ENCODE results near the gene PCLO. TPM values are rescaled to one million over a fixed set of nuclear protein-coding genes. Genes with fewer than 3 reads are reported as not detected.

PCLO gene
- polyA plus RNA-seq, 3 donors: not detected

DNA sequence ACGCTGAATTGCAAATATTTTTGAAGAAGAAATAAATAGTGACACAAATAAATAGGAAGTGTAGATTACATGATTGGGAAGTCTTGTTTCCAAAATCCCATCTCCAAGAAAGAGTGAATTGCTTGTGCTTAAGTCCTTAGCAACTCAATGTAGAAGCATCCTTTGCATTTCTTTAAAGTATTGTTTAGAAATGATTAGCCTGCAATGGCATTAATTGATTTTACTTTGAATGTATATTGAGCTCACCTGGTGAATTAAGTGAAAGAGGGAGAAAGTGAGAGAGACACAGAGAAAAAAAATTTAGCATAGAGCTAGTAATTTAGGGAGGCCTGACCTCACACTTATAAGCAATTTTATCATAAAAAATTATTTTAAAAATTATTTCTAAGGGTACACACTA lies 49.0 kb upstream of the PCLO start:
- Mint-ChIP-seq H3K27me3 (ENCODE audit: low read depth in 3 of 3) (peaks cover 0 to 2% (median 0%) of the 10 kb centered on the region in 3 donors), H3K4me1 (no peaks in the 10 kb centered on the region), H3K27ac (no peak overlapping the region), H3K4me3 (no peak overlapping the region), H3K36me3 (no peaks in the 10 kb centered on the region), H3K9me3 (peaks cover 0 to 4% (median 0%) of the 10 kb centered on the region in 7 donors)
- TF ChIP-seq, protein P1, sequence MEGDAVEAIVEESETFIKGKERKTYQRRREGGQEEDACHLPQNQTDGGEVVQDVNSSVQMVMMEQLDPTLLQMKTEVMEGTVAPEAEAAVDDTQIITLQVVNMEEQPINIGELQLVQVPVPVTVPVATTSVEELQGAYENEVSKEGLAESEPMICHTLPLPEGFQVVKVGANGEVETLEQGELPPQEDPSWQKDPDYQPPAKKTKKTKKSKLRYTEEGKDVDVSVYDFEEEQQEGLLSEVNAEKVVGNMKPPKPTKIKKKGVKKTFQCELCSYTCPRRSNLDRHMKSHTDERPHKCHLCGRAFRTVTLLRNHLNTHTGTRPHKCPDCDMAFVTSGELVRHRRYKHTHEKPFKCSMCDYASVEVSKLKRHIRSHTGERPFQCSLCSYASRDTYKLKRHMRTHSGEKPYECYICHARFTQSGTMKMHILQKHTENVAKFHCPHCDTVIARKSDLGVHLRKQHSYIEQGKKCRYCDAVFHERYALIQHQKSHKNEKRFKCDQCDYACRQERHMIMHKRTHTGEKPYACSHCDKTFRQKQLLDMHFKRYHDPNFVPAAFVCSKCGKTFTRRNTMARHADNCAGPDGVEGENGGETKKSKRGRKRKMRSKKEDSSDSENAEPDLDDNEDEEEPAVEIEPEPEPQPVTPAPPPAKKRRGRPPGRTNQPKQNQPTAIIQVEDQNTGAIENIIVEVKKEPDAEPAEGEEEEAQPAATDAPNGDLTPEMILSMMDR (IDR thresholded peaks at IDR 0.05): no peak
- H3K79me2 ChIP-seq (ENCODE audit: insufficient read depth, low read length): no peaks in the 10 kb centered on the region
- H3K27ac ChIP-seq (ENCODE audit: low read depth in 1 of 2, low read length in 2 of 2): no peak overlapping the region
- H3K4me1 ChIP-seq (ENCODE audit: control insufficient read depth in 1 of 2, insufficient read depth in 2 of 2, low read length in 2 of 2): no peaks in the 10 kb centered on the region
- no peak overlapping the region for H3K4me3 ChIP-seq (replicated peaks in 1 of 3; ENCODE audit: low read depth in 2 of 3, low read length in 3 of 3)
- H3K4me2 ChIP-seq (replicated peaks; ENCODE audit: extremely low read depth, low read length, poor library complexity, severe bottlenecking): no peak overlapping the region
- DNase-seq: no peak
- H3K36me3 ChIP-seq (replicated peaks in 1 of 2; ENCODE audit: control insufficient read depth in 1 of 2, insufficient read depth in 2 of 2, low read length in 2 of 2): no peaks in the 10 kb centered on the region
- no peaks in the 10 kb centered on the region for H4K20me1 ChIP-seq (ENCODE audit: insufficient read depth, low read length)
- no peak overlapping the region for H3K9ac ChIP-seq (ENCODE audit: insufficient read depth, low read length, poor library complexity, severe bottlenecking)
- no CpG with 5 or more reads among the region's 1 CpG for WGBS (ENCODE audit: insufficient coverage)
- H3K9me3 ChIP-seq (replicated peaks in 1 of 2; ENCODE audit: control insufficient read depth in 1 of 2, insufficient read depth in 1 of 2, low read length in 2 of 2): no peaks in the 10 kb centered on the region
- no peaks in the 10 kb centered on the region for H3K27me3 ChIP-seq (ENCODE audit: control insufficient read depth in 2 of 2, insufficient read depth in 2 of 2, low read length in 2 of 2)
- intact Hi-C loops (cut with micrococcal nuclease): no loop called here
- H2AFZ ChIP-seq (ENCODE audit: insufficient read depth, low read depth, low read length, poor library complexity, severe bottlenecking): no peak overlapping the region

DNA sequence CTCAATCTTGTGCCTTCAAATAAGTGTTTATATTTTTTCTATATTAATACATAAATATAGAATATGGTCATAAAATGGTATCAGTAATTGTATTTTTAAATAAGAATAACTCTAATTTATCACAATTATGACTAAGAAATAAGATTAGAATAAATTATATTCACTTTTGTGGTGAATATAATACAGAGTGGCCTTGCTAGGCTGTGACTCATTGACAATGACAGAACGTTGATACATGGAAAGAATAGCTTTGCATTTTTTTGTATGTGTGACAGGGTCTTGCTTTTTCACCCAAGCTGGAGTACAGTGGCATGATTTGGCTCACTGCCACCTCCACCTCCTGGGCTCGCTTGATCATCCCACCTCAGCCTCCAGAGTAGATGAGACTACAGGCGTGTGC lies 47.8 kb upstream of the PCLO start:
- no peak overlapping the region for H3K27ac ChIP-seq (ENCODE audit: low read depth in 1 of 2, low read length in 2 of 2)
- H3K9me3 ChIP-seq (replicated peaks in 1 of 2; ENCODE audit: control insufficient read depth in 1 of 2, insufficient read depth in 1 of 2, low read length in 2 of 2): no peaks in the 10 kb centered on the region
- no peak overlapping the region for H3K4me2 ChIP-seq (replicated peaks; ENCODE audit: extremely low read depth, low read length, poor library complexity, severe bottlenecking)
- no peaks in the 10 kb centered on the region for H3K27me3 ChIP-seq (ENCODE audit: control insufficient read depth in 2 of 2, insufficient read depth in 2 of 2, low read length in 2 of 2)
- H2AFZ ChIP-seq (ENCODE audit: insufficient read depth, low read depth, low read length, poor library complexity, severe bottlenecking): no peak overlapping the region
- no peak overlapping the region for H3K9ac ChIP-seq (ENCODE audit: insufficient read depth, low read length, poor library complexity, severe bottlenecking)
- DNase-seq: no peak
- TF ChIP-seq, protein P1 (IDR thresholded peaks at IDR 0.05): no peak
- Mint-ChIP-seq H3K27ac (no peak overlapping the region), H3K9me3 (peaks cover 0 to 4% (median 0%) of the 10 kb centered on the region in 7 donors), H3K36me3 (no peaks in the 10 kb centered on the region), H3K4me1 (no peaks in the 10 kb centered on the region), H3K4me3 (no peak overlapping the region), H3K27me3 (ENCODE audit: low read depth in 3 of 3) (no peaks in the 10 kb centered on the region)
- no peak overlapping the region for H3K4me3 ChIP-seq (replicated peaks in 1 of 3; ENCODE audit: low read depth in 2 of 3, low read length in 3 of 3)
- H3K4me1 ChIP-seq (ENCODE audit: control insufficient read depth in 1 of 2, insufficient read depth in 2 of 2, low read length in 2 of 2): no peaks in the 10 kb centered on the region
- intact Hi-C loops (cut with micrococcal nuclease): no loop called here
- no peaks in the 10 kb centered on the region for H3K79me2 ChIP-seq (ENCODE audit: insufficient read depth, low read length)
- H4K20me1 ChIP-seq (ENCODE audit: insufficient read depth, low read length): no peaks in the 10 kb centered on the region
- WGBS (ENCODE audit: insufficient coverage): no CpG with 5 or more reads among the region's 3 CpGs
- H3K36me3 ChIP-seq (replicated peaks in 1 of 2; ENCODE audit: control insufficient read depth in 1 of 2, insufficient read depth in 2 of 2, low read length in 2 of 2): no peaks in the 10 kb centered on the region
